NB4 (cell line): ENCODE measurements around the gene NFKB1.

Experiments used
- DNase-seq: peaks from one replicate; pipeline ENCODE4 v3.0.0; 2010; ENCODE audit warnings: low read depth
- H3K4me3 ChIP-seq: one replicate; pipeline ENCODE4 v1.5.1; 2011; ENCODE audit warnings: mild to moderate bottlenecking, low read depth, low read length, moderate library complexity
- CTCF ChIP-seq: IDR thresholded peaks from one replicate; pipeline ENCODE4 v1.5.1; 2012; ENCODE audit warnings: low read depth, low read length
- MAX ChIP-seq: IDR thresholded peaks from 2 replicates; pipeline ENCODE4 v1.6.1; 2011; ENCODE audit warnings: low read depth, low read length
- MYC ChIP-seq: IDR thresholded peaks from 2 replicates; pipeline ENCODE4 v1.6.1; 2011; ENCODE audit warnings: low read depth, low read length
- POLR2A ChIP-seq: IDR thresholded peaks from 2 replicates; pipeline ENCODE4 v1.6.1; 2011; ENCODE audit warnings: mild to moderate bottlenecking; ENCODE audit not compliant: insufficient read length; ENCODE audit errors: extremely low read depth

NFKB1 gene

DNA sequence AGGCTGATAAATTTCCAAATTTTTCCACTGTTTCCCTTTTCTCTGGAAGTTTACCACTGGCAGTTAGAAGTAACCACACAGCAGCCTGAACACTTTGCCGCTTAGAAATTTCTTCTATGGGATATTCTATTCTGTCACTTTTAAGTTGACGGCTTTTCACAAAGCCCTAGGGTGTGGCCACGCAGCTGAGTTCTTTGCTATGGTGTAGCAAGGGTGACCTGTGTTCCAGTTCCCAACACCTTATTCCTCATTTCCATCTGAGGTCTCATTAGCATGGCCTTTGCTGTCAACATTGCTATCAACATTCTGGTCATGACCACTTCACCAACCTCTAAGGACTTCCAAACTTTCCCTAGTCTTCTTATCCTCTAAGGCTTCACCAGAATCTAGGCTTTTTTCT, 45.4 kb upstream of the NFKB1 start:
- H3K4me3 ChIP-seq: no peak overlapping the region
- TF ChIP-seq CTCF (no peak), MYC (no peak), POLR2A (no peak), MAX (no peak)
- no peak for DNase-seq

GRCh38 chr4:102466298-102466697, 34.9 kb upstream of the NFKB1 start:
- TF ChIP-seq MAX (no peak), POLR2A (no peak), MYC (no peak), CTCF (no peak)
- no peak for DNase-seq
- no peak overlapping the region for H3K4me3 ChIP-seq

DNA sequence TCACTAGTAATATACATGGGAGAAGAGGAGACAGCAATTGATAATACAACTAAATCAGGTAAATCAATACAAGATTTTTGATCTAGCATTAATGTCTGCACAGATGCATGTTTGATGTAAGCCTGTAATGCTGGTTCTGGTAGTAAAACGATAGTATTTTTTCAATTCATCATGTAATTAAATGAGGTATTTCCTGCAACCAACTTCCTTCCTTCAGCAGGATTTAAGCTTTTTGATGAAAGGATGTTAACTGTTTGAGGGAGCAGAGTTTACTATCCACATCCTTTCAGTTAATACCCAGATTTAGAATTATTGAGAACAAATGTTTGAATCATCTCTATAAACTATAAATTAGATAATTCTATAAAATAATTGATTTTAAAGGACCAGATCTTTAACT, 31.4 kb upstream of the NFKB1 start:
- TF ChIP-seq POLR2A (no peak), CTCF (no peak), MAX (no peak), MYC (no peak)
- DNase-seq: no peak

GRCh38 chr4:102472441-102473013, 28.6 kb upstream of the NFKB1 start:
- TF ChIP-seq POLR2A (no peak), MAX (no peak), MYC (no peak), CTCF (no peak)
- no peak for DNase-seq
- no peak overlapping the region for H3K4me3 ChIP-seq

More for the DNA sequence above, 31.4 kb upstream of the NFKB1 start:
- H3K4me3 ChIP-seq: no peak overlapping the region

- TF ChIP-seq CTCF: no peak
- TF ChIP-seq MYC: no peak
- no peak for TF ChIP-seq MAX
- no peak for TF ChIP-seq POLR2A
- H3K4me3 ChIP-seq: no peak overlapping the region
- DNase-seq: no peak
Measured at GRCh38 chr4:102473476-102473875, 27.7 kb upstream of the NFKB1 start.
